Nephron progenitor cell (in vitro differentiated cells): ENCODE results near the gene PARN.

Experiments
- DNase-seq: peaks from one replicate; pipeline ENCODE4 v3.0.0; 2021
- H3K27ac Mint-ChIP-seq: 2 replicates; pipeline ENCODE4 v1.8.0; 2021; ENCODE audit warnings: mild to moderate bottlenecking, moderate library complexity, mixed read lengths
- H3K27me3 Mint-ChIP-seq: 2 replicates; pipeline ENCODE4 v1.8.0; 2021; ENCODE audit warnings: mild to moderate bottlenecking, low read depth, mixed read lengths; ENCODE audit not compliant: poor library complexity
- H3K36me3 Mint-ChIP-seq: 2 replicates; pipeline ENCODE4 v1.8.0; 2021; ENCODE audit warnings: low read depth, mixed read lengths
- H3K4me1 Mint-ChIP-seq: 2 replicates; pipeline ENCODE4 v1.8.0; 2021; ENCODE audit warnings: mixed read lengths
- H3K4me3 Mint-ChIP-seq: 2 replicates; pipeline ENCODE4 v1.8.0; 2021; ENCODE audit warnings: mild to moderate bottlenecking, moderate library complexity, mixed read lengths
- H3K9me3 Mint-ChIP-seq: 2 replicates; pipeline ENCODE4 v1.8.0; 2021; ENCODE audit warnings: mild to moderate bottlenecking, moderate library complexity, mixed read lengths
- TF ChIP-seq, protein P1 (sequence below): fragments of 200-600 bp; sonication (generic); IDR thresholded peaks from 2 replicates; pipeline ENCODE4 v1.5.0; 2021; ENCODE audit warnings: antibody characterized with exemption

Gene PARN

DNA sequence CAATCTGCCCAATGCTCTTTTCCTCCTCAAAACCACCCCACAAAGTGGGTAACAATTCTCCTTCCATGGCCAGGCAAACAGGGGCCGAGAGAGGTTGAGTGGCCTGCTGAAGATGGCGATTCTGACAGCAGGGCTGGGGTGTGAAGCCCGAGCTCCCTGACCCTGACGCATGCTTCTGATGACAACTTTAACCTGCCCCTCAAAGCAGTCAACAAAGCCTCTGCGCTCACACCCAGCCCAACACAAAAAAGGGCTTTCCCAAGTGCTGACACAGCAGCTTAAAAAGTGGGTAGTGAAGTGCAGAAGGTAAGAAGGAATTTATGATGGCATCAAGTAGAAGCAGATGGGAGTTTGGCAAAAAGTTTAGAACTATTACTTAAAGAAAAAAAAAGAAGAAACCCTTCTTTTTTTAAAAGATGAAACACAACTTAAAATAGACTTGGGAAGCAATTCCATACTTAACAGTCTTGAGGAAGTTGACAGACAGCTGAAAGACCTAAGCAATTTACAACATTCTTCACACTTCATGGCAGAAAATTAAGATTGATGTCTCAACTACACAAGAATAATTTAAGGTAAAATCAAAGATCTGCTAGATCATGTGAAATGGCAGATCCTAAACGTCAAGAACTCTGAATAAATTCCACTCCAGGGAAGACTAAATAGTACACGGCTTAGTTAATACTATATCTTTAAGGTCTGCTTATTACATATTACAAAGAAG is 133.9 kb downstream of the PARN start:
- Mint-ChIP-seq H3K9me3 (no peaks in the 10 kb centered on the region), H3K27ac (no peak overlapping the region), H3K4me3 (no peak overlapping the region), H3K4me1 (peaks cover 52% of the 10 kb centered on the region), H3K36me3 (peaks cover 11% of the 10 kb centered on the region), H3K27me3 (peaks cover 3% of the 10 kb centered on the region)
- DNase-seq: no peak
- TF ChIP-seq, protein P1, sequence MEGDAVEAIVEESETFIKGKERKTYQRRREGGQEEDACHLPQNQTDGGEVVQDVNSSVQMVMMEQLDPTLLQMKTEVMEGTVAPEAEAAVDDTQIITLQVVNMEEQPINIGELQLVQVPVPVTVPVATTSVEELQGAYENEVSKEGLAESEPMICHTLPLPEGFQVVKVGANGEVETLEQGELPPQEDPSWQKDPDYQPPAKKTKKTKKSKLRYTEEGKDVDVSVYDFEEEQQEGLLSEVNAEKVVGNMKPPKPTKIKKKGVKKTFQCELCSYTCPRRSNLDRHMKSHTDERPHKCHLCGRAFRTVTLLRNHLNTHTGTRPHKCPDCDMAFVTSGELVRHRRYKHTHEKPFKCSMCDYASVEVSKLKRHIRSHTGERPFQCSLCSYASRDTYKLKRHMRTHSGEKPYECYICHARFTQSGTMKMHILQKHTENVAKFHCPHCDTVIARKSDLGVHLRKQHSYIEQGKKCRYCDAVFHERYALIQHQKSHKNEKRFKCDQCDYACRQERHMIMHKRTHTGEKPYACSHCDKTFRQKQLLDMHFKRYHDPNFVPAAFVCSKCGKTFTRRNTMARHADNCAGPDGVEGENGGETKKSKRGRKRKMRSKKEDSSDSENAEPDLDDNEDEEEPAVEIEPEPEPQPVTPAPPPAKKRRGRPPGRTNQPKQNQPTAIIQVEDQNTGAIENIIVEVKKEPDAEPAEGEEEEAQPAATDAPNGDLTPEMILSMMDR: no peak

DNA sequence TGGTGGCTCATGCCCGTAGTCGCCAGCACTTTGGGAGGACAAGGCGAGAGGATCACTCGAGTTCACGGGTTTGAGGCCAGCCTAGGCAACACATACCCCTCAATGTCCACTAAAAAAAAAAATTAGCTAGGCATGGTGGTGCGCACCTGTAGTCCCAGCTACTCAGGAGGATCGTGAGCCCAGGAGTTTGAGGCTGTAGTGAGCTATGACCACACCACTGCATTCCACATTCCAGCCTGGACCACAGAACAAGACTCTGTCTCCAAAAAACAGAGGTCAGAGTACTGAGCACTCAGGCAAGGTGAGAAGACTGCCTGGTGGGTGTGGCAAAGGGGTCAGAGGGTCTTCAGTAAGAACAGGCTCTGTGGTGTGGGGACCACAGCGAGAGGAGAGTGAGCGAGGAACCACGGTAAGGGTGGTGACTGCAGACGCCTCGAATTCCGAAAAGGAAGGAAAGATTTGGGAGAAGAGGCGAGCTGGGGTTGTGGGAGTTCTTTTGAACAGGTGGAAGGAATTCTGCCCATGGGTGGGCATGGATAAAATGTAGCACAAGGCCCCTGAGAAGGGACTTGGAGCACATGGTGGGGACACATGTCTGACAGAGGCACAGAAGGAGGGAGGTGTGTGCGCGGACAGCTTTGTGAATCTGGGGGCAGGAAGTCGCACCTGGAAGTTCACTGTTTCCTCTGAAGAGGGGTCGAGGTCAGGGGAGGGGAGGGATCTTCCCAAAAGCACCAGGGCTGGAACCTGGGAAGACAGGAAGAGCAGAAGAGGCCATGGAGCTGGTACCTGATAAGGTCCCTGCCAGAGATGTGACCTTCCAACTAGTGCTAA is 134.6 kb downstream of the PARN start:
- TF ChIP-seq, protein P1: no peak
- Mint-ChIP-seq H3K27me3 (peaks cover 3% of the 10 kb centered on the region), H3K36me3 (peaks cover 11% of the 10 kb centered on the region), H3K4me1 (peaks cover 52% of the 10 kb centered on the region), H3K9me3 (no peaks in the 10 kb centered on the region), H3K4me3 (peak overlapping the region; percentile 5), H3K27ac (no peak overlapping the region)
- no peak for DNase-seq

DNA sequence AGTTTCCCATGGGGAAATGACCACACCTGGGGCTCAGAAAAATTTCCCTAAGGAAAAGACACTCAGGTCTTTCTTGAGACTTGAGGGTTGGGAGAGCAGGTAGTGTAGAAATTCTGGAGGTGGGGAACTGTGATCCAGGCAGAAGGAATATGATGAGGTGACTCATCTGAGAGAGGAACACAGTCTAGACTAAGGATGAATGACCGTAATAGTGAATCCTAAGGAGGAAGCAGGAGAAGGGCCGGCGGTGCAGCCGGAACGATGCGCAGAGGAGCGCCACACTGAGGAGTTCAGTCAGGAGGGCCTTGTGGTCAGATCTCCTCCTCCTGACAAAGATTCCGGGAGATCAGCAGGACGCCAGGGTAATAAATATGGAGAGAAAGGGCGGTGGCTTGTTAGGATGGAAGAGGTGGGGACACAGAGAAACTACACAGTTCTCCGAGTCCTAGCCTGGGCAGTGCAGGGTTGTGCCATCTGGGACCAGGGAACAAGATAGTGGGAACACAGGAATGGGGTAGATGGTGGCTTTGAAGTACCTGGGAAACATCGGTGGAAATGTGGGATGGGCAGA is 135.6 kb downstream of the PARN start:
- Mint-ChIP-seq H3K27ac (no peak overlapping the region), H3K4me1 (peaks cover 53% of the 10 kb centered on the region), H3K36me3 (peaks cover 11% of the 10 kb centered on the region), H3K9me3 (no peaks in the 10 kb centered on the region), H3K27me3 (peaks cover 3% of the 10 kb centered on the region), H3K4me3 (no peak overlapping the region)
- TF ChIP-seq, protein P1: no peak
- no peak for DNase-seq

DNA sequence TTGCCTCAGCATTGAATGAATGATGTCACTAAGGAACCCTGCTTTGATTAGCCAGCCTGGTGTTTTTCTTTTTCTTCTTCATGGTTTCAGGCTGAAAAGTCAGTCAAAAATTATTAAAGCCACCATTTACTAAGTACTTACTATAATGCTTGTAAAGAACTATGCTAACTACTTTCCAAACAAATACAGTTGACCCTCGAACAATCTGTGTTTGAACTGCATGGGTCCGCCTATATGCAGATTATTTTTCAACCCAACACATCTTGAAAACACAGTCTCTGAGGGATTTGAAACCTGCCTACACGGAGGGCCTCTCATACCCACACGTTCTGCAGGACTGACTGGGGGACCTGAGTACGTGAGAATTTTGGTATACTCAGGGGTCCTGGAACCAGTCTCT is 136.3 kb downstream of the PARN start:
- Mint-ChIP-seq H3K4me1 (peaks cover 53% of the 10 kb centered on the region), H3K9me3 (no peaks in the 10 kb centered on the region), H3K27ac (no peak overlapping the region), H3K4me3 (no peak overlapping the region), H3K36me3 (peaks cover 11% of the 10 kb centered on the region), H3K27me3 (peaks cover 3% of the 10 kb centered on the region)
- no peak for DNase-seq
- TF ChIP-seq, protein P1: no peak

DNA sequence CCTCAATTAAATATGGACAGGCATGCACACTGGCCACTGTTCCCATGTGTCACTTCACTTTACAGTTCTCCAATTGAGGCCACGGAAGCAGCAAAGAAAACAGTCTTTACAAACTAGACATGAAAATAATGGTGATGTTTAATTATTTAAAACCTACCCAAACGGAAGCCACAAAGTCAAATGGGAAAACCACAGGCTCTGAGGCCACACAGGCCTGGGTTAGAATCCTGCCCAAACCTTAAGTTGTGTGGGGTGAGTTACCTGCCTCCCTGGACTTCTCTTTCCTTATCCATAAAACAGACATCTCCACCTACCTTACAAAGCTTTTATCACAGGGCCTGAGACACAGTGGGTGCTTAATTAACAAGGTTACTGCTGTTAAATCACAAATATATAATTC is 137.4 kb downstream of the PARN start:
- H3K4me3 Mint-ChIP-seq: no peak overlapping the region
- peaks cover 61% of the 10 kb centered on the region for H3K4me1 Mint-ChIP-seq
- H3K27ac Mint-ChIP-seq: peak overlapping the region; percentile 87
- TF ChIP-seq, protein P1: no peak
- H3K36me3 Mint-ChIP-seq: peaks cover 11% of the 10 kb centered on the region
- no peaks in the 10 kb centered on the region for H3K9me3 Mint-ChIP-seq
- H3K27me3 Mint-ChIP-seq: peaks cover 3% of the 10 kb centered on the region
- DNase-seq: no peak
